ENCODE results near the gene AMZ1.

- TF ChIP-seq POLR2A (IDR thresholded peaks at IDR 0.05) = no peak
- TF ChIP-seq CTCF (IDR thresholded peaks at IDR 0.05) = no peak
Measured at GRCh38 chr7:2644220-2644561, 43.8 kb upstream of the AMZ1 start.

Data from body of pancreas (tissue), 4 donors.